ENCODE data around the gene DZIP1. TPM values are rescaled to one million over a fixed set of nuclear protein-coding genes. Genes with fewer than 3 reads are reported as not detected.

The DZIP1 gene
- total and polyA plus RNA-seq, 10 of the 15 experiments (the other 5 are each of a cell fraction or from before 2014, with no cell fraction given): 0.01 to 1.9 (median 0.55) TPM

DNA sequence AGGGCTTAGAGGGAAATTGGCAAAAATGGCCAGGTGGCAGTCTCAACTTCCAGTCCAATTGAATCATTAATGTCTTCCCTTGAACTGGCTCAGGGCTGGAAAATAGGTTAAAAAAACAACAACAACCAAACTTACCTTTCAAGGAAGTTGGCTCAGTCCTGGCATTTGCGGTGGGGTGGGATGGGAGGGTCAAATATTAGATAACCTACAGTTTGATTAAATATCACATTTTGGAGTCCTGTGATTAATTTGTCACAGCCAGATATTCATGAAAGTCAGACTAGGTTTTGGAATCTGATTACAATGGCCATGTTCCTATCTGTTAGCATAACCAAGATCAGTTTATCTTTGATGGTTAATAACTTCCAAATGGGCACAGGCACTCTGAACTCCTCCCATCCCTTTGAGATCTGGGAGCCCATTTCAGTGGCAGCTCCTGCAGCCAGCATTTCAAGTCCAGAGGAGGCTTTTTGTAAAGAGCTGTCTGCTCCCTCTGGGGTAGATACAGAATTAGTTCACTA lies 7.8 kb upstream of the DZIP1 start:
- no TSS peak for BruUV-seq (replicated peaks)
- intact Hi-C loops (cut with micrococcal nuclease; ENCODE audit: unreplicated experiment) (no loop called here), in situ Hi-C loops (cut with MboI) (no loop called here)
- 100% methylated on average over 1 of the region's 1 CpG for whole genome bisulfite sequencing (ENCODE audit: insufficient coverage, insufficient replicate concordance, low lambda C conversion rate, missing lambda C conversion rate)
- no peak for ATAC-seq
- Histone ChIP-seq H3K27me3 (replicated peaks in 1 of 2; ENCODE audit: control insufficient read depth in 2 of 2, insufficient read depth in 2 of 2, low read length in 1 of 2) (no peaks in the 10 kb centered on the region), H4K20me1 (ENCODE audit: control insufficient read depth, insufficient read depth) (no peaks in the 10 kb centered on the region), H3K4me2 (ENCODE audit: control insufficient read depth, insufficient read depth) (no peak overlapping the region), H3K79me2 (ENCODE audit: control insufficient read depth, insufficient read depth, low read length) (no peaks in the 10 kb centered on the region), H3K4me3 (no peak overlapping the region), H3K27ac (ENCODE audit: control insufficient read depth, insufficient read depth) (no peak overlapping the region), H3K36me3 (ENCODE audit: control insufficient read depth in 2 of 2, insufficient read depth in 2 of 2, low read length in 1 of 2) (no peaks in the 10 kb centered on the region), H3K4me1 (ENCODE audit: control insufficient read depth, insufficient read depth, low read length) (no peaks in the 10 kb centered on the region), H3K9ac (ENCODE audit: control insufficient read depth, insufficient read depth, low read length) (no peak overlapping the region), H3K9me3 (replicated peaks; ENCODE audit: control insufficient read depth, insufficient read depth, low read length) (no peaks in the 10 kb centered on the region; the same call in 2 of the 3 replicates), H2AFZ (ENCODE audit: control insufficient read depth, low read depth, low read length) (no peak overlapping the region)
- TF ChIP-seq ESRRA (IDR thresholded peaks at IDR 0.05; ENCODE audit: low read length): no peak
- no peak for TF ChIP-seq ZNF24 (IDR thresholded peaks at IDR 0.05)
- FAIRE-seq: no peak
- ChIA-PET POLR2A (no interaction called here), RAD21 (ENCODE audit: unreplicated experiment) (no interaction called here), SMC1A (ENCODE audit: uncharacterized antibody, unreplicated experiment) (no interaction called here), CTCF (no interaction called here)
- no peak for DNase-seq (ENCODE audit: low read depth, low spot score)

DNA sequence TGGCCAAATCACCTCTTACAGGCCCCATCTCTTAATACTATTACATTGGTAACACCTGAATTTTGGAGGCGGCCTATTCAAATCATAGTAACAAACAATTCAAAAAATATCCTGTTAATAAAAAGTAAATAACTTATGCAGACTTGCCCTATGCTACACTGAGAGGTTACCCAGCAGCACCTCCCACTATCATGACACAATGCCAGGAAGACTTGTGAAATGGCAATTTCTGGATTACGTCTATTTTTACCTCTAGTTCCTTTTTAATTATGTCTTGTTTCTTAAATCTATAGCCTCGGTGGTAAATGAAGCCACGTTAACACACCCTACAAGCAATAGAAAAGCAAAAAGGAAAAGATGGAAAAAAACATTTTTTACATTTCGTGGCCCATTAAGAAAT lies 6.2 kb upstream of the DZIP1 start:
- intact Hi-C loops (cut with micrococcal nuclease; ENCODE audit: unreplicated experiment): no loop called here
- POLR2A ChIA-PET: no interaction called here
- CTCF ChIA-PET: no interaction called here
- no peaks in the 10 kb centered on the region for H3K36me3 ChIP-seq (ENCODE audit: control insufficient read depth in 2 of 2, insufficient read depth in 2 of 2, low read length in 1 of 2)
- no TSS peak for BruUV-seq (replicated peaks)
- no peak overlapping the region for H3K4me3 ChIP-seq
- FAIRE-seq (no peak), ATAC-seq (no peak), DNase-seq (ENCODE audit: low read depth, low spot score) (no peak)
- no peak overlapping the region for H3K4me2 ChIP-seq (ENCODE audit: control insufficient read depth, insufficient read depth)
- H3K79me2 ChIP-seq (ENCODE audit: control insufficient read depth, insufficient read depth, low read length): no peaks in the 10 kb centered on the region
- H3K27me3 ChIP-seq (replicated peaks in 1 of 2; ENCODE audit: control insufficient read depth in 2 of 2, insufficient read depth in 2 of 2, low read length in 1 of 2): no peaks in the 10 kb centered on the region
- SMC1A ChIA-PET (ENCODE audit: uncharacterized antibody, unreplicated experiment): no interaction called here
- no peak overlapping the region for H3K27ac ChIP-seq (ENCODE audit: control insufficient read depth, insufficient read depth)
- no peak overlapping the region for H3K9ac ChIP-seq (ENCODE audit: control insufficient read depth, insufficient read depth, low read length)
- TF ChIP-seq ZNF384 (IDR thresholded peaks at IDR 0.05; ENCODE audit: borderline replicate concordance, low read depth, low read length): no peak
- no peak for TF ChIP-seq MTA3 (IDR thresholded peaks at IDR 0.05; ENCODE audit: borderline replicate concordance, low read length)
- no peak for TF ChIP-seq ZNF274 (IDR thresholded peaks at IDR 0.05; ENCODE audit: insufficient read depth, insufficient read length)
- TF ChIP-seq, protein P1, sequence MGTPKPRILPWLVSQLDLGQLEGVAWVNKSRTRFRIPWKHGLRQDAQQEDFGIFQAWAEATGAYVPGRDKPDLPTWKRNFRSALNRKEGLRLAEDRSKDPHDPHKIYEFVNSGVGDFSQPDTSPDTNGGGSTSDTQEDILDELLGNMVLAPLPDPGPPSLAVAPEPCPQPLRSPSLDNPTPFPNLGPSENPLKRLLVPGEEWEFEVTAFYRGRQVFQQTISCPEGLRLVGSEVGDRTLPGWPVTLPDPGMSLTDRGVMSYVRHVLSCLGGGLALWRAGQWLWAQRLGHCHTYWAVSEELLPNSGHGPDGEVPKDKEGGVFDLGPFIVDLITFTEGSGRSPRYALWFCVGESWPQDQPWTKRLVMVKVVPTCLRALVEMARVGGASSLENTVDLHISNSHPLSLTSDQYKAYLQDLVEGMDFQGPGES (IDR thresholded peaks at IDR 0.05): no peak
- TF ChIP-seq TBL1XR1 (IDR thresholded peaks at IDR 0.05; ENCODE audit: low read depth, low read length): no peak
- no peak for TF ChIP-seq EP300 (IDR thresholded peaks at IDR 0.05; ENCODE audit: borderline replicate concordance in 1 of 2, control insufficient read depth in 1 of 2, low read depth in 2 of 2, low read length in 2 of 2)
- TF ChIP-seq MTA2 (IDR thresholded peaks at IDR 0.05; ENCODE audit: low read depth): no peak
- no peak for TF ChIP-seq SPI1 (IDR thresholded peaks at IDR 0.05; ENCODE audit: borderline replicate concordance, insufficient read depth, low read depth, low read length)
- no peak for TF ChIP-seq HCFC1 (IDR thresholded peaks at IDR 0.05; ENCODE audit: low read length)
- TF ChIP-seq ASH2L (IDR thresholded peaks at IDR 0.05; ENCODE audit: borderline replicate concordance, low read depth): no peak
- no peak for TF ChIP-seq MXI1 (IDR thresholded peaks at IDR 0.05; ENCODE audit: low read depth, low read length)
- no peak for TF ChIP-seq SIX5 (IDR thresholded peaks at IDR 0.05; ENCODE audit: low read depth, low read length, severe bottlenecking)
- no peaks in the 10 kb centered on the region for H4K20me1 ChIP-seq (ENCODE audit: control insufficient read depth, insufficient read depth)
- in situ Hi-C loops (cut with MboI): no loop called here
- H3K4me1 ChIP-seq (ENCODE audit: control insufficient read depth, insufficient read depth, low read length): no peaks in the 10 kb centered on the region
- 15% methylated on average over 5 of the region's 5 CpGs for WGBS (ENCODE audit: insufficient coverage, insufficient replicate concordance, low lambda C conversion rate, missing lambda C conversion rate)
- no peak overlapping the region for H2AFZ ChIP-seq (ENCODE audit: control insufficient read depth, low read depth, low read length)
- no peaks in the 10 kb centered on the region; the same call in 2 of the 3 replicates for H3K9me3 ChIP-seq (replicated peaks; ENCODE audit: control insufficient read depth, insufficient read depth, low read length)
- RAD21 ChIA-PET (ENCODE audit: unreplicated experiment): no interaction called here
